DMS114 treated with DMSO at 0.1 percent for 48 hours (cell line): Measurements from ENCODE around the gene SPATA2L.
A peak's percentile ranks its signal among the peaks of the same experiment; 100 is the strongest.

Experiments
- DNase-seq: peaks from one replicate; lab custom pipeline; 2025; ENCODE audit not compliant: unreplicated experiment; lab: John Stamatoyannopoulos, UW

Gene SPATA2L

DNA sequence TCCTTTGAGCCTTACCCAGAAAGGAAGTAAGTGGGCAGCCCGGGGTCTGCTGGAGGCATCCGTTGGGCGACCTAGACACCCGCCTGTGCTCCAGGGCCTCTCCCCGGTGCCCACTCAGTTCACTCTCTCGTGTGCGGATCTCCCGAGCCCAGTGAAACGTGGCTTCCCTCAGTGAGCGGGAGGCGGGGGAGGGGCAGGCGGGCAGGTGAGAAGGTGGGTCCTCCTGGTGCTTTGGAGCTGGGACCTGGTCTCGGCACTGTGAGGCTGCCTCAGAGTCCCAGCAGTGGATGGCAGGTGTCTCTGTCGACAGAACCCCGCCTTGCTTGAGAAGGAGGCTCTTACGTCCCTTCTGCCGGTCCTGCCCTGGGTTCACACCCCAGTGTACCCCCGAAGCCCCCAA is 27.8 kb upstream of the SPATA2L start:
- no peak for DNase-seq

- no peak for DNase-seq
These were observed 26.1 kb upstream of the SPATA2L start for GRCh38 chr16:89727406-89728120.

GRCh38 chr16:89723279-89724250 is 22.1 kb upstream of the SPATA2L start:
- DNase-seq = no peak

DNA sequence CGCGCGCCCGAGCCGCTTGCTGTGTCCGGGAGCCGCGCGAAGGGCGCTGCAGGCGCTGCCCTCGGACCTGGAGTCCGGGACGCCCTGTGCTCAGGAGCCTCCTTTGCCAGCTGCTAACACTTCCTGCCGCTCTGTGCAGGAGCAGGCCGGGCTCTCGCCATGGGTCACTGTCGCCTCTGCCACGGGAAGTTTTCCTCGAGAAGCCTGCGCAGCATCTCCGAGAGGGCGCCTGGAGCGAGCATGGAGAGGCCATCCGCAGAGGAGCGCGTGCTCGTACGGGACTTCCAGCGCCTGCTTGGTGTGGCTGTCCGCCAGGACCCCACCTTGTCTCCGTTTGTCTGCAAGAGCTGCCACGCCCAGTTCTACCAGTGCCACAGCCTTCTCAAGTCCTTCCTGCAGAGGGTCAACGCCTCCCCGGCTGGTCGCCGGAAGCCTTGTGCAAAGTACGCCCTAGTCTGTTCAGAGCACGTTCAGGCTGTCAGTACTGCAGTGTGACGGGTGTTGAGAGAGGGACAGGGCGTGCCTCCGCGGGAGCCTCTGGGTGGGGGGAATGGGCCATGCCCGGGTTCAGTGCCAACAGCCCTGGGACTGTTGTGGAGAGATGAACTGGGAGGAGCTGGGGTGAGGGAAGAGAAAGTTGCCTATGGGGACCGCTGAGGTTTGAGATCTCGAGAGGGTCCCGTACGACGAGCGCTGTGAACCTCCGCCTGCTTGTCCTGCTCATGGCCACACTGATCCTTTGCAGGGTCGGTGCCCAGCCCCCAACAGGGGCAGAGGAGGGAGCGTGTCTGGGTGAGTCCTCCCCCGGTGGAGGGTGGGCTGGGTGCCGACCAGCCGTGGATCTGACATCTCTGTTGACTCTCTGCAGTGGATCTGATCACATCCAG is 21.1 kb upstream of the SPATA2L start:
- DNase-seq = no peak

- DNase-seq = peak; percentile 27
These were observed 20.3 kb upstream of the SPATA2L start for GRCh38 chr16:89721546-89722391.

DNA sequence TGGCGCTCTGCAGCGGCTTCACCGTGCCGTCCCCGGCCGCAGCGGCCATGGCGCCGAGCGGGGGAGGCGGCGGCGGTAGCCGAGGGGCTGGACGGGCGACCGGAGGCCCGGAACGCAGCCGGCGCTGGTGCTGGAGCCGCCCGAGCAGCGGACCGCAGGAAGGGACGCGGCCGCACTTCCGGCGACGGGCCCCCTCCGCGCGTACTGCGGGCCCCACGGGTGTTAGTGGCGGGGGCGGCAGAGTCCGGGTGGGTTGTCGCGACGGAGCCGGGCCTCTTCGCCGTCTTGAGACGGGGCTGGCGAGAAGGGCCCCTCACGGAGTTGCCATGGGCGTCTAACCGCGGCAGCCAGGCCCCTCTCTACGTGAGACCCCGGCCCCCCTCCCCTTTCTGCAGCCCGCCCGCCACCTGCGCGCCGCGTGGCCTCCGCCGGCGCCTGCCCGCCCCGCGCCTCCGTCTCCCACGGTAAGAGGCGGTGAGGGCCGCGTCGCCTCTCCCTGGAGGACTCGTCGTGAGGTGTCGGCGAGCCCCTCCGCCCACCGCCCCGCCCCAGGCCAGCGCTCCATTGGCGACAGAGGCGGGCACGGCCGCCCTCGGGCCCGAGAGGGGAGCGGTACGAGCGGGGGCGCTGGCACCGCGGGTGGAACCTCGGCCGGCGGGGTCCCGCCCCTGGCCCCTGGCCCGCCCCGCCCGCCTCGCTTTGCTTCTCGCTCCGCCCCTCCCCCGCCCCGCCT is 19.5 kb upstream of the SPATA2L start, which contains the start of the genes VPS9D1 and ZNF276:
VPS9D1 (minus strand) TSS at position 86 of the 733 bp plus-strand sequence; CDS start at position 49, 37 bp downstream.
ZNF276 (plus strand) TSS at position 725 of the 733 bp plus-strand sequence. CDS start 104 bp downstream, outside the sequence.
- DNase-seq = peak; percentile 51

- DNase-seq = no peak
These were observed 19.0 kb upstream of the SPATA2L start for GRCh38 chr16:89720551-89720812.

DNA sequence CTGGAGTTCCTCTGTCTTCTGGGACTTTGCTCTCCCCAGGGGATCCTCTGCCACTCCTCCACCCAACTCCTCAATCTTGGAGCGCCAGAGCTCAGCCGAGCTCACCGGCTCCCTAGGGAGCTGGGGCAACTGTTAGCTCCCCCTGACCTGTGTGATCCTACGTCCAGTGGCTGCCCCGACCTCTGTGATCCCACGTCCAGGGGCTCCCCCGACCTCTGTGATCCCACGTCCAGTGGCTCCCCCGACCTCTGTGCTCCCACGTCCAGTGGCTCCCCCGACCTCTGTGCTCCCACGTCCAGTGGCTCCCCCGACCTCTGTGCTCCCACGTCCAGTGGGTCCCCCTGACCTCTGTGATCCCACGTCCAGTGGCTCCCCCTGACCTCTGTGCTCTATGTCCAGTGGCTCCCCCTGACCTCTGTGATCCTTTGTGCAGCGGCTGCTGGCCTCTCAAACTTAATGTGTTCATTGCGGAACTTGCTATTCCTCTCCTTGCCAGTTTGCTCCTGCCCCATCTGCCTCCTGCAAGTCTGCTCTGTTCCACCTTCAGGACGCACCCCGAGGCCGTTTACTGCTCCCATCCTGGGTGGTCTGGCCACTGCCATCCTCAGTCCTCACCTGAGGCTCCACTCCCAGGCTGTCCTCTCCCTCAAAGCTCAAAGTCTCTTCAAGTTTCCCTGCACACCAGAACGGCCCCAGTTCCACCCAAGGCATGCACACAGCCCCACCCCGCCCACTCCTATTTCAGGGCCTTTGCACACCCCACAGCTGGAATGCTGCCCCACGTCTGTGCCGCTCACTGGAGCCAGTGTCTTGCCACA is 16.4 kb upstream of the SPATA2L start:
- DNase-seq = no peak

DNA sequence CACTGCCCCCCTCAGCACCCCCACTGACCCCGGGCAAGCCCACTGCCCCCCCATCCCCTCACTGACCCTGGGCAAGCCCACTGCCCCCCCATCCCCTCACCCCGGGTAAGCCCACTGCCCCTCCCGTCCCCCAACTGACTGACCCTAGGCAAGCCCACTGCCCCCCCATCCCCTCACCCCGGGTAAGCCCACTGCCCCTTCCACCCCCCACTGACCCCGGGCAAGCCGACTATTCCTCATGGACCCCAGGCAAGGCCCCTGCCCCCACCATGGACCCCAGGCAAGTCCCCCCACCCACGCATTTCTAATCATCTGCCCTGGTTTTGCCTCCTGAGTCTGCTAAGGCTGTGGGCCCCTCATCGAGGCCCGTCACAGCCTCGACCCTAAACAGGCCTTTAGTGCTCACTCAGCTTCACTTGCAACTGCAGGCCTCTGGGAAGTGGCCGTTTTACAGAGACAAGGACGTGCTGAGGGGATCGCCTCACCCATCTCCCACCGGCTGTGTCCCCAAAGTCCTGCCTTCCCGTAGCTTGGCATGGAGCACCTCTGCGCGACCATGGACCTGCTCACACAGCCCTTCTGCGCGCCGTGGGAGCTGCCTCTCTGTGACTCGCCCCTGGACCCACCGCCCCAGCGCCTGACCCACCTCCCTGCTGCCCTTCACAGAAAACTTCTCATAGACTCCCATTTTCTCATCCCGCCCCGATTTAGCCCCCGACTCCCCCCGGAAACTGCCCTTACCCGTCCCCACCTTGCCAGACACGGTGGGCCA is 15.6 kb upstream of the SPATA2L start:
- no peak for DNase-seq

DNA sequence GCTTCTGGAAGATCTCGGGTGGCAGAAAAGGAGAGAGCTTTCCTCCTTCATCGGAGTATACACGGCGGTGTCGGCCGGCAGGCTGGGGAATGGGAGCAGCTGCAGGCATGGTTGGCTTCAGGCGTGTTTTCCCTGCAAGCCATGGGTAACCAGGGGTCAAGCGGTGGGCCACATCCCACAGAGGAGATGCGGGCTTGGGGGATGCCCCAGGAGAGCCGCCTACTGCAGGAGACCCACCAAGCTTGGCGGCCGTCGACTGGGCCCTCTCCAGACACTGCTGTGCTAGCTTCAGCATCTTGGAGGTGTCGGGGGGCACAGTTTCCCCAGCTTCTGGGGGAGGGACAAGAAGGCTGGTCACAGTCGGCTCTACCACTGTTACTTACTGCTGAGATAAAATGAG is 15.0 kb upstream of the SPATA2L start:
- no peak for DNase-seq

- no peak for DNase-seq
These were observed 10.8 kb upstream of the SPATA2L start for GRCh38 chr16:89712274-89712781.

GRCh38 chr16:89711601-89712273 is 10.2 kb upstream of the SPATA2L start:
- DNase-seq = no peak

DNA sequence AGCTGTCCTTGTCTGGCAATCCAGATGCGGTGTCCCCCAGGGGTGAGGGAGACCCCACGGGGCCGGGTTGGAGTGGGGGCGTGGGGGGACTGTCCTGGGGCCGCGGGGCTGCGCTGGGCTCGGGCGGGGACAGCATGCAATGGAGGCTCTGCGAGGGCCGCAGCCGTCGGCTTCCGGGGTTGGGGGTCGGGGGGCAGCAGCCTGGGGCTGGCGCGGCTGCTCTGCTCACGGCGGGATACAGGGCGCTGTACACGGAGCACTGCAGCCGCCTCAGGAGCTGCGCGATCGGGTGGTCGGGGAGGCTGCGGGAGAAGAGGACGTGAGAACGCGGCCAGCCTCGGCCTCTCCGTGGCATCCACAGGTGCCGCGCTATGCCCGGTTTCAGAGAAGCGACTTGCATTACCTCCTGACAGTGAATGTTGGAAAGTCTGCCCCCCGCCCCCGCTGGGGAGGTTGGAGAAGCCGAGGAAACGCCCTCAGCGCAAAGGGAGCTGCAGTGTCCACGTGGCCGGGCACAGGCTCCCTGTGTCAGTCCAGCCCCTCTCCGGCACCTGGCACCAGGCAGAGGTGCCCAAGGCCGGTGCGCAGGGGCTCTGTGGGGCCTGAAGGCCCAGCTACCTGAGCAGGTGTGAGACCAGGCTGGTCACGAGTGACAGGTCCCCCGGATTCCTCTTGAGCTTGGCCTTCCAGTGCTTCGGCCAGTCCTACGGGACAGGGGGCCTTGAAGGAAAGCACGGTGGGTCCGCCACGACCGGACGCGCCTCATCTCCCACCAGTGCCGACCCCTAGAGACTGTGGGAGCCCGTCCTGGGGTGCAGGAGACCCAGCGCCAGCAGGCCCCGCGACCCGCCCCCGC is 9.4 kb upstream of the SPATA2L start:
- no peak for DNase-seq

GRCh38 chr16:89709716-89710432 is 8.4 kb upstream of the SPATA2L start:
- no peak for DNase-seq

DNA sequence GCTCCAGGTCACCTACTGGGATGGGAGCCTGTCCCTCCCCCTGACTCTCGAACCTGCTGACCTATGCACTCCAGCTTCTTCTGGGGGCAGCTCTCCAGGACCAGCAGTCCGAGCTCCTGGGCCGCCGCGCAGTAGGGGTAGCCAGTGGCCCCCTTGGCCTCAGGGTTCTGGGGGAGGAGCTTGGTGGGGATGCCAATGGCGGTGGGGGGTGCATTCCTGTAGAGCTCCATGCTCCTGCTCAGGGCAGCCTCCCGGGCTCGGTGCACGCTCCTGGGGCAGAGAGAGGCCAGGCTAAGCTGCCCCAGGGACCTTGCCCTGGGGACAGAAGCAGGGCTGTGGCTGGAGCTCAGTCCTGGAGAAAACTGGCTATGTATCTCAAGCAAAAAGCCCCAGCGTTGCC is 7.7 kb upstream of the SPATA2L start:
- DNase-seq = no peak

- DNase-seq = no peak
These were observed 7.0 kb upstream of the SPATA2L start for GRCh38 chr16:89708481-89708931.
